Esophagus squamous epithelium (tissue), 4 donors: ENCODE measurements around the gene SEC31A.

Experiments used
- POLR2A ChIP-seq, 4 donors: fragments of 450-650 bp; IDR thresholded peaks; one replicate each; pipeline ENCODE4 v1.6.1; 2017; ENCODE audit warnings: antibody characterized with exemption in 4 of 4, mild to moderate bottlenecking in 4 of 4, moderate library complexity in 3 of 4
- TF ChIP-seq, protein P1 (sequence below), 6 experiments: fragments of 450-650 bp in 4 of 6; fragments of 200-600 bp in 2 of 6; sonication (generic) in 2 of 6; IDR thresholded peaks; one replicate each; pipeline ENCODE4 v1.5.1; 2016 to 2019; ENCODE audit warnings: antibody characterized with exemption in 6 of 6, mild to moderate bottlenecking in 4 of 6, moderate library complexity in 4 of 6

- peak in 3 of 4 donors; percentile 87 to 96 (median 87) for TF ChIP-seq POLR2A (IDR thresholded peaks at IDR 0.05)
- TF ChIP-seq, protein P1, sequence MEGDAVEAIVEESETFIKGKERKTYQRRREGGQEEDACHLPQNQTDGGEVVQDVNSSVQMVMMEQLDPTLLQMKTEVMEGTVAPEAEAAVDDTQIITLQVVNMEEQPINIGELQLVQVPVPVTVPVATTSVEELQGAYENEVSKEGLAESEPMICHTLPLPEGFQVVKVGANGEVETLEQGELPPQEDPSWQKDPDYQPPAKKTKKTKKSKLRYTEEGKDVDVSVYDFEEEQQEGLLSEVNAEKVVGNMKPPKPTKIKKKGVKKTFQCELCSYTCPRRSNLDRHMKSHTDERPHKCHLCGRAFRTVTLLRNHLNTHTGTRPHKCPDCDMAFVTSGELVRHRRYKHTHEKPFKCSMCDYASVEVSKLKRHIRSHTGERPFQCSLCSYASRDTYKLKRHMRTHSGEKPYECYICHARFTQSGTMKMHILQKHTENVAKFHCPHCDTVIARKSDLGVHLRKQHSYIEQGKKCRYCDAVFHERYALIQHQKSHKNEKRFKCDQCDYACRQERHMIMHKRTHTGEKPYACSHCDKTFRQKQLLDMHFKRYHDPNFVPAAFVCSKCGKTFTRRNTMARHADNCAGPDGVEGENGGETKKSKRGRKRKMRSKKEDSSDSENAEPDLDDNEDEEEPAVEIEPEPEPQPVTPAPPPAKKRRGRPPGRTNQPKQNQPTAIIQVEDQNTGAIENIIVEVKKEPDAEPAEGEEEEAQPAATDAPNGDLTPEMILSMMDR (IDR thresholded peaks at IDR 0.05) = peak in 2 of 6 experiments; percentile 5 to 23
Observed at GRCh38 chr4:82890901-82891706, at the start of gene SEC31A.
